ENCODE data around the gene RBM28. TPM values are rescaled to one million over a fixed set of nuclear protein-coding genes. Genes with fewer than 3 reads are reported as not detected.

Gene RBM28
- total RNA-seq, 4 donors from 2014 or later, result 19.1 to 142 (median 24.2) TPM

DNA sequence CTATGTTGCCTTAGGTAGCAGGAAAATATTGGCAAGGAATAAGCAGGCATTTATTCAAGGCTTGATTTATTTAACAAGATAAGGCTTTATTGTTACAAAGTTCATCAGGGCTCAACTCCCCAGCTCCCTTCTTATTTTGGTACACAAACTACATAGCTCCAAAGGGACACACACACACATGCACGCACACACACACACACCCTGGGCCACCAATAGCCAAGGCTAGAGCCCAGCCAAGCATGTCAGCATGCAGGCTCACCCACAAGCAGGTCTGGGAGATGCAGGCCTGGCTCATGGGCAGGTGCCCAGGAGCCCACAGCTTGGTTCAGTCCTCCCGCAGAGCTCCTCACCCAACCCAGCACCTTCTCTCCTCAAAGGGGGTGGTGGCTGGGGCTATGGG lies 79.2 kb downstream of the RBM28 start:
- peak in 1 of 3 donors; percentile 56 for DNase-seq
- Histone ChIP-seq H3K27me3 (no peaks in the 10 kb centered on the region), H3K36me3 (no peaks in the 10 kb centered on the region), H3K4me3 (no peak overlapping the region), H3K27ac (no peak overlapping the region), H3K9me3 (no peaks in the 10 kb centered on the region), H3K4me1 (peaks cover 0 to 24% (median 0%) of the 10 kb centered on the region in 4 donors)
- TF ChIP-seq POLR2A (IDR thresholded peaks at IDR 0.05), result no peak
- TF ChIP-seq, protein P1, sequence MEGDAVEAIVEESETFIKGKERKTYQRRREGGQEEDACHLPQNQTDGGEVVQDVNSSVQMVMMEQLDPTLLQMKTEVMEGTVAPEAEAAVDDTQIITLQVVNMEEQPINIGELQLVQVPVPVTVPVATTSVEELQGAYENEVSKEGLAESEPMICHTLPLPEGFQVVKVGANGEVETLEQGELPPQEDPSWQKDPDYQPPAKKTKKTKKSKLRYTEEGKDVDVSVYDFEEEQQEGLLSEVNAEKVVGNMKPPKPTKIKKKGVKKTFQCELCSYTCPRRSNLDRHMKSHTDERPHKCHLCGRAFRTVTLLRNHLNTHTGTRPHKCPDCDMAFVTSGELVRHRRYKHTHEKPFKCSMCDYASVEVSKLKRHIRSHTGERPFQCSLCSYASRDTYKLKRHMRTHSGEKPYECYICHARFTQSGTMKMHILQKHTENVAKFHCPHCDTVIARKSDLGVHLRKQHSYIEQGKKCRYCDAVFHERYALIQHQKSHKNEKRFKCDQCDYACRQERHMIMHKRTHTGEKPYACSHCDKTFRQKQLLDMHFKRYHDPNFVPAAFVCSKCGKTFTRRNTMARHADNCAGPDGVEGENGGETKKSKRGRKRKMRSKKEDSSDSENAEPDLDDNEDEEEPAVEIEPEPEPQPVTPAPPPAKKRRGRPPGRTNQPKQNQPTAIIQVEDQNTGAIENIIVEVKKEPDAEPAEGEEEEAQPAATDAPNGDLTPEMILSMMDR (IDR thresholded peaks at IDR 0.05), result no peak

DNA sequence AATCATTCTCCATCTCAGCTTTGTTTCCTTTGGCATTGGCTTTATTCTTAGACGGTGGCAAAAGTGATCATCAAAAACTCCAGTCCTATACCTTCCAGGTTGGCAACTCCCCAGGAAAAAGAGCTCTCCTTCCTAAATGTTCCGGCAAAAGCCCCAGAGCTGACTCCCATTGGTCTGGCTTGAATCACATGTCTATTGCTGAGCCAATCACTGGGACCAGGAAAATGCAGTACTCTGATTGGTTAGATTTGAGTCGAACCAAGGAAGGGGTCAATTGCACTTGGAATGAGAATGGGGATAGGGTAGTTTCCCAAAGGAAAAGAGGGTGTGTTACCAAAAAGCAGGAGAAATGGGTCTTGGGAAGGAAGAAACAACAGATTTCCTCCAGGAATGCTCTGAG lies 80.3 kb downstream of the RBM28 start:
- no peaks in the 10 kb centered on the region for H3K36me3 ChIP-seq
- H3K4me1 ChIP-seq, result peaks cover 0 to 24% (median 0%) of the 10 kb centered on the region in 4 donors
- H3K4me3 ChIP-seq, result no peak overlapping the region
- no peaks in the 10 kb centered on the region for H3K27me3 ChIP-seq
- no peak overlapping the region for H3K27ac ChIP-seq
- no peak for TF ChIP-seq POLR2A (IDR thresholded peaks at IDR 0.05)
- TF ChIP-seq, protein P1 (IDR thresholded peaks at IDR 0.05), result no peak
- DNase-seq, result no peak
- H3K9me3 ChIP-seq, result no peaks in the 10 kb centered on the region

DNA sequence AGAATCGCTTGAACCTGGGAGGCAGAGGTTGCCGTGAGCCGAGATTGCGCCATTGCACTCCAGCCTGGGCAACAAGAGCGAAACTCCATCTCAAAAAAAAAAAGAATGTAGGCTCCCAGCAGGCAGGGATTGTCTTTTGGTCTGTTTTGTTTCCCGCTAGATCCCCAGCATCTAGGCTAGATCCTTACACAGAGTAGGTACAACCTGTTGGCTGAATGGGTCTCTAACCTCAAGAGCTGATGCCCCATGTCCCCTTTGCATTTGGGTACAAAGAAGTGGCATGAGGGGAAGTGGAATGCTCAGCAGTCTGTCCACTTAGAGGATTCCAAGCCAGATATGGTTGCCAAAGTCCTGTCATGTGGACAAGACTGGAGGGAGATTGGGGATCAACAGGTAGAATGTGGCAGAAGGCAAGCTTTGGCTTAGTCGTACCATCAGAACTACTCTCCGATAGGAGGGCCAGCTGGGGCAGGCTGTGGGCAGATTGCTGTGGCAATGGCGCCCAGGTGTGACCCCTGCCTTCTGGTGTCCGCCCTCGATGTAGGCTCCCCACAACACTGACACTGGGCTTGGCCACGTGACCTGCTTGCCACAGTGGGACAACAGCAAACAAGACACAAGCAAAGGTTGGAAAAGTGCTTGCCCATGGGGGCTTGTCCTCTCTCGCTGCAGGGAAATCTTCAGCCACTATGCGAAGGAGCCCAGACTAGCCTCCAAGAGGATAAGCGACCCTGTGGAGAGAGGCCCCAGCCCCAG lies 81.3 kb downstream of the RBM28 start:
- TF ChIP-seq POLR2A (IDR thresholded peaks at IDR 0.05), result no peak
- TF ChIP-seq, protein P1 (IDR thresholded peaks at IDR 0.05), result no peak
- Histone ChIP-seq H3K4me1 (peaks cover 0 to 23% (median 0%) of the 10 kb centered on the region in 4 donors), H3K27me3 (no peaks in the 10 kb centered on the region), H3K27ac (no peak overlapping the region), H3K9me3 (no peaks in the 10 kb centered on the region), H3K36me3 (no peaks in the 10 kb centered on the region), H3K4me3 (no peak overlapping the region)
- DNase-seq, result no peak

DNA sequence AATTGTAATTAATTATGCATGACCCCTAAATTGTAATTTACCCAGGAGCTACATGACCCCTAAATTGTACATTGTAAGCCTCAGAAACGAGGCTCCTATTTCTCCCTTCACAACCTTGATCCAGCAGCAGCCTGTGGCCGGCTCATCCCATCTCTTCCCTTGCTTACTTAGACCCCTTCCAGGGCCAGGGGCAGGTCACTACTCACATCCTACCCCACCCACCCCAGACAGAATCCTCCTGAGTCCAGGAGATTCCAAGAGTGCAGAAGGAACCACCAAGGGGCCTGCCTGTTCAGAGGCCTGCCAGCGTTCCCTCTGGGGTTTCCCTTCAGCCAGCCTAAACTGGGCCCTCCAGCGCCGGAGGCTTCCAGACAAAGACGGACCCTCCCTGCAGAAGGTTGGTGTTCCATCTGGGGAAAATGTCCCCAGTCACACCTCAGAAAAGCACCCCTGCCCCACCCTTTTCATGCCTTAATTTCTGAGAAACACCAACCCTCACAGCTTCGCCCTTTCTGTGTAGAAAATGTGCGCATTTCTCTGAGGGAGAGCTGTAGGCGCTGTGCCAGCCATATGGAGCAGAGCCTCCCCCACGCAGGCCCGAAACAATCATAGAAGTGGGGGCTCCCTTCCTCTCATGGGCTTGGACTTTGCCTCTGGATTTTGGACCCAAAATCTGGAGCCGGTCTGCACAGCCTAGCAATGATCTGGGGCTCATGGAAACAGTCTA lies 83.5 kb downstream of the RBM28 start:
- H3K27me3 ChIP-seq, result no peaks in the 10 kb centered on the region
- H3K4me1 ChIP-seq, result peaks cover 0 to 13% (median 0%) of the 10 kb centered on the region in 4 donors
- TF ChIP-seq, protein P1 (IDR thresholded peaks at IDR 0.05), result no peak
- no peak for TF ChIP-seq POLR2A (IDR thresholded peaks at IDR 0.05)
- DNase-seq, result no peak
- H3K36me3 ChIP-seq, result no peaks in the 10 kb centered on the region
- no peak overlapping the region for H3K27ac ChIP-seq
- H3K9me3 ChIP-seq, result no peaks in the 10 kb centered on the region
- H3K4me3 ChIP-seq, result no peak overlapping the region

DNA sequence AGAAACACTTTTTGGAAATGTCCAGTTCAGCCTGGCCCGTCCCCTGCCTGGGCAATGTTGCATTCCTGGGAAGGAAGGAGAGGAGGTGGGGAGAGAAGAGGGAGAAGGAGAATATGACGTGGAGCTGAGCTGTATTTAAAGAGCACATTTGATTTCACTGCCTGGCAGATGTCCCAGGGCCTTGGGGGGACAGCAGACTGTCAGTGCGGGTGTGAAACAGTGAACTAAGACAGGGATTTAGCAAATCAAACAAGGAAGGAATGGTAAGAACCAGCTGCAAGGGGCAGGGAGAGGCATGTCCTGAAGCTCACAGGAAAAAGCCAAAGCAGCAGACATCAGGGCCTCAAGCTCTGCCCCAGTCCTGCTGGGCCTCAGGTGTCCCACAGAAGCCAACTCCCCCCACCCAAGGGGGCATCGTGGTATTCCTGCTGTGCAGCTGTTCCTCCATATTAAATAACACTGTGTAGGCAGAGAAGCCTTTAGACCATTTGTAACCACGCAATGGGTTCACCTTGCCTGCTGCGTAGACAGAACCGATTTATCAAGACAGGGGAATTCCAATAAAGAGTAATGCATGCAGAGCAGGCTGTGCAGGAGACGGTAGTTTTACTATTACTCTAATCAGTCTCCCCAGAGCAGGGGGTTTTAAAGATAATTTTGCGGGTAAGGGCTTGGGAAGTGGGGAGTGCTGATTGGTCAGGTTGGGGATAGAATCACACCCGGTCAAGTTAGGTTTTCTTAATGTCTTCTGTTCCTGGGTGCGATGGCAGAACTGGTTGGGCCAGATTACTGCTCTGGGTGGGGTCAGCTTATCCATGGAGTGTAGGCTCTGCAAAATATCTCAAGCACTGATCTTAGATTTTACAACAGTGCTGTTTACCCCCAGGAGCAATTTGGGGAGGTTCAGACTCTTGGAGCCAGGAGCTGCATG lies 84.3 kb downstream of the RBM28 start:
- H3K4me3 ChIP-seq, result no peak overlapping the region
- H3K9me3 ChIP-seq, result no peaks in the 10 kb centered on the region
- peak in 1 of 3 donors; percentile 51 for DNase-seq
- no peaks in the 10 kb centered on the region for H3K36me3 ChIP-seq
- H3K4me1 ChIP-seq, result peaks cover 0 to 6% (median 0%) of the 10 kb centered on the region in 4 donors
- H3K27me3 ChIP-seq, result no peaks in the 10 kb centered on the region
- no peak overlapping the region for H3K27ac ChIP-seq
- TF ChIP-seq, protein P1 (IDR thresholded peaks at IDR 0.05), result no peak
- no peak for TF ChIP-seq POLR2A (IDR thresholded peaks at IDR 0.05)
